H4 (cell line): ENCODE measurements around the gene CES1. TPM values are rescaled to one million over a fixed set of nuclear protein-coding genes. Genes with fewer than 3 reads are reported as not detected.
"Not testable (repeated sequence)": the region's sequence is repeated elsewhere in the genome, so short reads cannot be mapped to it uniquely, and the experiment has no call there.

Source experiments
- DNase-seq: peaks from one replicate; pipeline ENCODE4 v3.0.0-alpha.2; 2015; ENCODE audit warnings: low spot score
- total RNA-seq: library from RNA; depleted of rRNA; stranded (reverse); fragments of >200 nt; shearing (Covaris generic); gene quantifications from 2 replicates; pipeline ENCODE4 v1.2.3, GENCODE V29; 2014

CES1 gene
- total RNA-seq, 1 experiment from 2014 or later, result 0.39 TPM

DNA sequence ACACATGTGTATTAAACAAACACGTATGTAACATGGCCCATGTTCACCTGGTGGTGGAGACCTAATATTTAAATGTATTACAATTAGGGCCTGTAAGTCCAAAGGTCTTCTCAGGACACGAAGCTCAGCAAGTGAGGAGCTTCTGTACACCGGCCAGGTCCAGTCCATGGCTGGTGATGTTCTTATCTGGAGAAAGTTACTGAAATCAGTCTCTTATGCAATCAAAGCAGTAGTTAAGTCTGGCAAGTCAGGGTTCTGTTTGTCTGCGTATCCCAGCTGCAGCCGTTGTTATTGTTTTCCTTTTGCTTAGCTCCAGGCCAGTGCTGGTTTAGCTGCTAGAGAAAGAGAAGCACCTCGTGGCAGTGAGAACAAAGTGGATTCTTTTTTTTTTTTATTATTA, 41.4 kb downstream of the CES1 start:
- DNase-seq, result not testable (repeated sequence)

DNA sequence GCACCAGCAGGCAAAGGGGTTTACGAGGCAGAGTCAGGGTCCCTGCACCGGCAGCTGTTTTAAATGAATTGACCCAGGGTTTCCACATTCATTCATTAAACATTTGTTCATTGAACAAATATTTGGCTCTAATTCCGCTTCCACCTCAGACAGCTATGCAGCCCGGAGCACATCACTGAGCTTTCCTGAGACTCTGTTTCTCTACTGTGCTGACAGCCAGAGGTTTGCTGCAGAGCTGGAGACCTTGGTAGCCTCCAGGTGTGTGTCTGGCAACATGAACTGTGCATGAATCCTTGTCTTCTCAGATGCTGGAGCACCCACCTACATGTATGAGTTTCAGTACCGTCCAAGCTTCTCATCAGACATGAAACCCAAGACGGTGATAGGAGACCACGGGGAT, 42.7 kb downstream of the CES1 start:
- not testable (repeated sequence) for DNase-seq

DNA sequence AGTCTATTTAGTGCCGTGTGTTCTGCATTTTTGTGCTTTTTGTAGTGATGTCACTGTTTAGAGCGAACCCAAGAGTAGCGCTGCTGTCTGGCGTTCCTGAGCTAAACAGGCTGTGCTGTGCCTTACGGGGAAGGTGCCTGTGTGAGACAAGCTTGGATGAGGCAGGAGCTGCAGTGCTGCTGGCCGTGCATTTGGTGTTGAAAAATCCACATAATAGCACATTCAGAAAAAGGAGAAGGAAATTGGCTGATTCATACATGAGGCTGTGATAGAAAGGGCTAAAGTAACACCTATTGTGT, 50.2 kb downstream of the CES1 start:
- DNase-seq, result not testable (repeated sequence)

DNA sequence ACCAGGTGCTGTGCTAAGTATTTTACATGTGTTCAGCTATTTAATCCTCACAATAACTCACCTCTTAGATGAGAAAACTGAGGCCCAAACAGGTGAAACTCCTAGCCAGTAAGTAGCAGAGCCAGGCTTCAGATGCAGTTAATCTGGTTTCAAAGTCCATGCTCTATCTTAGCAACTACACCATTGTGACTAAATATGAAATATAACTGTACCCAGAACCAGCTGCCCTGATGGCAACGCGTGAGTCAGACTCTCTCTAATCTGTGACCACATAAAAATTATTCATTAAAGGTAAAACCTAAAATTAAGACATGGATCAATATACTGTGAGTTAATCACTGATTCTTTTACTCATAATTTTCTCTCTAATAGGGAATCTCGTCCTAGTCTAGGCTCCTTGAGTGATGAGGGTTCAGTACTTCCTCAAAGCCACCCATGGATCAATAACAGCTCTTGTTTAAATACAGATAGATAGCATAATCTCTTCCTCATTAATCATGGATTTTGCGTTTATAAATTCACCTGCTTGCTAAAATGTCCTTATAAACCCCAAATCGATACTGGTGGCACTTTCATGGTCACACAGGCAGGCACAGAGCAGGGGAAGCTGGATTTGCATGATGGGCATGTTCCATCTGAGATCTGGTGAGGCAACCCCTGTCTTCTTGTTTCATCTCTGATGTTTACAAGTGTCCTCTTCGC, 50.7 kb downstream of the CES1 start:
- not testable (repeated sequence) for DNase-seq

GRCh38 chr16:55781456-55781855, 51.4 kb downstream of the CES1 start:
- DNase-seq, result not testable (repeated sequence)

GRCh38 chr16:55780095-55780407, 52.8 kb downstream of the CES1 start:
- DNase-seq, result not testable (repeated sequence)

DNA sequence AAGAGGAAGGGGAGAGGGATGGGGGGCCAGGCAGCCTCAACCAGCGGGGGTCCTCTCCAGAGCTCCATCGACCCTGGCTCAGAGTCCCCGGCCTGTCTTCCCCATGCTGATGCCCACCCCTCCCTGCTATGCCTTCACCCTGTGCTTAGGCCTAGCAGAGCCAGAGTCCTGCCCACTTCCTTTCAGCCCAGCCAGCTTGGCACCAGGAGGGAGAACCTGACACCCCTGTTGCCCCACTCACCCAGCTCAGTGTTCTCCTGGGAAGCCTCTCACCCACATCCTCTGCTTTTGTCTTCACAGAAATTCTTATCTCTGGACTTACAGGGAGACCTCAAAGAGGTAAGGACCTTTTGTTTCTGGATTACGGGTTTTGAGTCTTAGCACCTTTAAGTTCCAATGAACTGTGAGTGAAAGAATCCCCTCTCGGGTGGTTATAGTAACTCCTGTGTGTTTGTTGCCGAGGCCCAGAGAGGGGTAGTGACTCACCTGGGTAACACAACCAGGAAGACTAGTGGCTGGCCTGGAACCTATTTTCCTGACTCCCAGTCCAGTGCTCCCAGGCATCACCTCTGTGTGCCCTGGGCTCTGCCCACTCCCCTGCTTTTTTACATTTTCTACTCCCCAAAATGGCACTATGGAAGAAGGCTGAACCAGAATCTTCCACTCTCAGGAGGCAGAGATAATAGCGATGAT, 53.3 kb downstream of the CES1 start:
- no peak for DNase-seq

DNA sequence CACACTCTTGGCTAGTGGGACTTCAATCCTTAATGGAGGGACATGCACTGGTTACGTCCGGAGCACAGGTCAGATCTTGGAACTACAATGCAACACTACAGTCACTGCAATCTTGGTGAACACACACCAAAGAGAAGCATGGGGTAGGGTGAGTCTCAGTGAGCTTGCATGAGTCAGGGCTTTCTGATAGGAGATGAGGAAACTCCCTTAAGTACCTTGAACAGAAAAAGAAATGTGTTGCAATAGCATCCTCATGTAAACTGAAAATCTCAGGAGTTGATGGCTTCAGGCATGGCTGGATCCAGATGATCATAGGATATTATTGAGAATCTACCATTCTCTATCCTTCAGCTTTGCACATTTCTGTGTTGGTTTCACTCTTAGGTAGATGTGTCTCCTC, 54.1 kb downstream of the CES1 start:
- DNase-seq, result no peak

DNA sequence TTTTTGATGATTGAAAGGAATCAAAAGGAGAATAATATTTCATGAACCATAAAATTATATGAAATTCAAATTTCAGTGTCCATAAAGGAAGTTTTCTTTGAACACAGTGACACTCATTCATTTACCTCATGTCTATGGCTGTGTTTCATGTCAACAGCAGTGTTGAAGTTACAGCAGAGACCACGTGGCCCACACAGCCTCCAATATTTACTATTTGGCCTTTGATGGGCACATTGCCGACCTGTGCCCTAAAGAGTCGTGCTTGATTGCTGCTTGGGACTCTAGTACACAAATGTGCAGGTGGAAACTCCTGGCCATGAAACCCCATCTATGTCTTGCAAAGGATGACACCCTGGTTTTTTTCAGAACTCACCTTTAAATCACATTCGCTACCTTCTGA, 57.0 kb downstream of the CES1 start:
- DNase-seq, result no peak

GRCh38 chr16:55773859-55774549, 58.9 kb downstream of the CES1 start:
- DNase-seq, result no peak

GRCh38 chr16:55765161-55765560, 67.7 kb downstream of the CES1 start:
- DNase-seq, result no peak

DNA sequence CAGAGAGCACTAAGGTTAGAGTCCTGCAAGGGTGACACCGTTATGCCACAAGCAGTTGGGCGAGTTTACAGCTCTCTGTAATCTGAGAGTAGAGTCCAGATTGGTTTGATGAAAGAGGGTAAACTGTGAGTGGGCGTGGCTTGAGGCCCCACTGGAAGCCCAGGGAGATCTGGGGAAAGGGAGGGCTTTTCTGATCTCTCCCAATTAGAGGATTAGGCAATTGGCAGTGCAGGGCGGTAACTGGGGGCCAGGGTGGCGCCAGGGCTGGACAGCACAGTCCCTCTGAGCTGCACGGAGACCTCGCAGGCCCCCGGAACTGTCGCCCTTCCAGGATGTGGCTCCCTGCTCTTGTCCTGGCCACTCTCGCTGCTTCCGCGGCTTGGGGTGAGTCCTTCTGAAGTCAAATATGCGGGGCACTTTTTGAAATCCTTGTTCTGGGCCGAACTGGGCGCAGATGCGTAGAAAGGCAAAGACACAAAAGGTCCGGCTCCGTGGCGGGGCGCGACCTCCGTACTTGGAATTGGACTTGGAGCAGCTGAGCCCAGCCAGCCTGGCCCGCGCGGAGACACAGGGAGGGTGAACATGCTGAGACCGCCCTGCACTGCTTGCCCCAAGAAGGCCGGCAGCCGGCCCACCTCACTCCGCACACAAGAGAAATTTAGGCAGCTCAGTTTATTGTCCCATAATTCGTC, 72.4 kb downstream of the CES1 start:
- no peak for DNase-seq

- DNase-seq, result not testable (repeated sequence)
Measured at GRCh38 chr16:55759965-55760309, 73.0 kb downstream of the CES1 start.

DNA sequence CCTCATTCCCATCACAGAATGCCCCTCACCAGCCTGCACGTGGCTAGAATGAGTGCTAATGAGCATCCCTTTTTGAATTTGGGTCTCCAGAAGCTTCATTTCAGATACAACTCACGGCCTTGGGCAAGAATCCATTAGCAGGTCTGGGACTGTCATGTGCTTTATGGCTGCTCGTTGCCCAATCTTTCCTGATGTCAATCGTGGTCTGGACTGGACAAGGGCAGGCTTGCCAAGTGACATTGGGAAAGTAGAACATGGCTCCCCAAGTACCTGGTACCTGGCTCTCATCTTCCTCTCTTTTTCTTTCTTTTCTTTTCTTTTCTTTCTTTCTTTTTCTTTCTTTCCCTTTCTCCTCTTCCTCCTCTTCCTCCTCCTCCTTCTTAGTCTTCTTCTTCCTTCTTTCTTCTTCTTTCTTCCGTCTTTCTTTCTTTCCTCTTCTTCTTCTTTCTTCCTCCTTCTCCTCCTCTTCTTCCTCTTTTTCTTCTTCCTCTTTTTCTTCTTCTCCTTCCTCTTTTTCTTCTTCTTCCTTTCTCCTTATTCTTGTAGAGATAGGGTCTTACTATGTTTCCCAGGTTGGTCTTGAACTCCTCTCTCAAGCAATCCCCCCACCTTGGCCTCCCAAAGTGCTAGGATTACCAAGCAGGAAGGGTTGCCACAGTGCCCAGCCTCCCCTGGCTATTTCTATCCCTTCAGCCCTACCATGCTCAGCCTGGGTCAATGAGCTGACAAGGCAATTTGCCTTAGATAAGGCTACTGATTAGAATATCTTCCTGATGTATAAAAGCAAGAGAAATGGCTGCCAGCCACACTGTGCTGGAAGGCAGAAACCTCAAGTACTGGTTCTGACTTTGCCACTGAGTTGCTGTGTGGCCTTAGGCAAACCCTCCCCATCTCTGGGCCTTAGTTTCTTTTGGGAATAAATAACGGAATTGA, 75.0 kb downstream of the CES1 start:
- not testable (repeated sequence) for DNase-seq

- DNase-seq, result no peak
Measured at GRCh38 chr16:55756963-55757362, 75.9 kb downstream of the CES1 start.

DNA sequence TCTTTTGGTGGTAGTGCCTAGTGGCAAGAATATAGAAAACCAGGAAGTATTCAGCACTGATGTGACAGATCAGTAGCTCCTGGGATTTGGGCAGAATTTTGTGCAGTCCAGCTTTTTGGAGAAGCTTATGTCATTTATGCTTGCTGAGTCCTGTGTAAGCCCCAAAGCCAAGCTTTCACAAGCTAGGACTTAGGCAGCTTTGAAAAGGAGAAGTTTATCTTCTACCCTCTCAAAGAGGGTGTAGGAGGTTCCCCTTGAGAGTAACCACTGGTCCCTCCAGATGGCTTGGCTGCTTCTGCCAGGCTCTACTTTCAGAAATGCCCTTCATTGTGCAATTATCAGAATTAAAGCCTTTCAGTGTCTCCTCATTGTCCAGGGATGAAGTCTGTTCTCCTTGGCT, 78.8 kb downstream of the CES1 start:
- DNase-seq, result no peak

- DNase-seq, result peak; percentile 40
Measured at GRCh38 chr16:55753145-55753631, 79.7 kb downstream of the CES1 start.
